CMK (cell line): ENCODE results near the gene P3R3URF.

Experiments used
- DNase-seq: peaks from one replicate; pipeline ENCODE4 v3.0.0-alpha.2; 2010; ENCODE audit warnings: low read depth

Gene P3R3URF

DNA sequence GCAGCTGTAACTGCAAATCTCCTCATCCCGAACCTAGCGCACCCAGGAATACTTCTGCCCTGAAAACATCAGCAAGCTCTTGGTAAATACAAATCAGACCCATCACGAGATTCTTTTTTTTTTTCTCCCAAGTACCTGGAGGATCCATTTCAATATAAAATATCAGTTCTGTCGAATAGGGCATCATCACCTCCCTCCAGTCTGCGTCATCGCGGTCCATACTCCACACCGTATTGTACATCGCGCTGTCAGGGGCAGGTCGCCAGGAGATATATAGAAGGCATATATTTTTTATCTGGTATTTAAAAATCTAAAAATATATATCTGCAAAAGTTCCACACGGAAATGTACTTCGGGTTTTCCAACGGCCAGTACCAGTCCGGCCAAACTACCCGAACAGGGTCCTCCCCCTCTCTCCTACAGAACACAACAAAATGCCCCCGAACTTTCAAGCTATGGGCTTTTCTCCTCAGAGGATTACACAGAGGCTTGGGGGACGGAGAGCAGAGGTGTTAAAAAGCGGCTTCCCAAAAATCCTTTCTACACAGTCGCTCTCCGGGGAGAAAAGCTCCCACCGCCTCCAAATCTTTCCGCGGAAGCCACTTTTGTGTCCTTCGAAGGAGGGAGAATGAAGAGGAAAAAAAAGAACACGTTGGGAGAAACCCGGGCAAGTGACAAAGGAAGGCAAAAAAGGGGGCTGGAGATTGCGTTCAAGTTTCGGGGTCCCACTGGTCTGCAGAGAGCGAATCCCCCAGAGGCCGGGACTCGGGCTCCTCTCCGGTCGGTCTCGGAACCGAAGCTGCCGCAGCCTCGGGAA is 44.4 kb downstream of the P3R3URF start:
- DNase-seq = no peak

DNA sequence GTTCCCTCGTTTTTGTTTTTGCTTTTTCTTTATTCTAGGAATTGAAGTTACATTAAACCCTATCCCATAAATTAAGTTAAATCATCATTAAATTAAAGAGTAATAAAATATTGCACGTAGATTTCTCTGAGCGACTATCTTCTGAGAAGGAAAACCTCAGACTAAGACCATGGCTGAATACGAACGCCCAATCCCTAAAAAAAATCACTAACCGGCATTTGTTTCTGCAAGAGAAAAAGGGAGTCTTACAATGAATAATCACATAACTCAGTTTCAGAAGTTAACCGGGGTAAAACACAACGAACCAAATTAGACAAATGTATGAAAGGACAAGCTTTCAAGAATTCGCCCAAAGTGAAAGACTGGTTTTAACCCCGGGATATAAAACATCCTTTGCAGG is 45.2 kb downstream of the P3R3URF start:
- no peak for DNase-seq

DNA sequence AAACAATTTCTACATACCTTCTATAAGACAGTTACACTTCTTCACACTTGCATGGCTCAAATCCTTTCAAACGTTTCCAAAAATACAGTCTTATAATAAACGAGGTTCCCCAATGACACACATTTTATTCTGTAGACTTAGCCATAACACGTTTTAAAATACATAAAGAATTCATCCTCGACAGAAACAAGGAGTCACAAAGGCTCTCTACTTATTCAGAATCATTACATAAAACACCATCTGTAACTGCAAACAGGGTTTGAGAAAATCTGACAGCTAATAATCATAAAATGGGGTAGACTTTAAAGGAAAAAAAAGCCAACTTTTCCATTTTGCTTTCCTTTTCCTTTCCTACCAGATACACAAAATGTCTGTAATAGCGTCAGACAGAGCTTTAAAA is 45.7 kb downstream of the P3R3URF start:
- DNase-seq = no peak

DNA sequence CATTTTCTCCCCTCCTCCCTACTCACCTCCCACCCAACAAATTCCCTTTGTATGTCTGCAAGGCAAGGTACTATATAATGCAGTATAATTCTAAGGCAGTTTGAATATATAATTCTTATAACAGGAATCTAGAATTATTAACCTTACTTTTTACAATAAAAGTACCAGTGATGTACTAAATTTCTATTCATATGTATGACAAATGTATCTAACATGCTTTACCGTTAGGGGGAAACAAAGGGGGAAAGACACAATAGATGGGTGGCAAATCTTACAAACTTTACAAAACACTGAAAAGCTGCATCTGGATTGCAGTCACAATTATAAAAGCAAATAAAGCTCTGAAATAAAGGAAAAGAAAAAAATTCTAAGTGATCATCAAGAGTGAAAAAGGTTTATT is 46.2 kb downstream of the P3R3URF start:
- no peak for DNase-seq

DNA sequence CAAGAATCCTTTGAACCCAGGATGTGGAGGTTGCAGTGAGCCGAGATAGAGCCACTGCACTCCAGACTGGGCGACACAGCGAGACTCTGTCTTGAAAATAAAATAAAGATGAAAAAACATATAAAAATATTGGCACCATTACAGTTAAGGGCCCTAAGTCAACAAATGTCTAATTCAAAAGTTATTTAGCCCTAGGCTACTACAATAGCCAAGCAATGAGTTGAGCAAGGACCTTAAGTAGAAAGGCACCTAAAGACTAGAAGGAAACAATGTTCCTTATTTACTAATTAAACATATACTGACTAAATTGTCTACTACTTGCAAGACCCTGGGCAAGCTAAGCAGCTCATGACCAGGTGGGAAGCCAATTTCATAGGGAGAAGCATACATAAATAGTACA is 47.9 kb downstream of the P3R3URF start:
- no peak for DNase-seq
